HG02870 (cell line): Measurements from ENCODE around the gene TMSB4Y.

Experiments used
- ATAC-seq: cut with Tn5 transposase; IDR thresholded peaks from one replicate; pipeline ENCODE4 v1.9.1; 2021; ENCODE audit warnings: mild to moderate bottlenecking, moderate library complexity; ENCODE audit not compliant: unreplicated experiment

TMSB4Y gene

GRCh38 chrY:13703568-13703968 lies at the start of gene TMSB4Y:
Gene TMSB4Y (plus strand): TSS chrY:13703899.
- no peak for ATAC-seq

GRCh38 chrY:13664162-13664561 lies 39.5 kb upstream of the TMSB4Y start:
- no peak for ATAC-seq

DNA sequence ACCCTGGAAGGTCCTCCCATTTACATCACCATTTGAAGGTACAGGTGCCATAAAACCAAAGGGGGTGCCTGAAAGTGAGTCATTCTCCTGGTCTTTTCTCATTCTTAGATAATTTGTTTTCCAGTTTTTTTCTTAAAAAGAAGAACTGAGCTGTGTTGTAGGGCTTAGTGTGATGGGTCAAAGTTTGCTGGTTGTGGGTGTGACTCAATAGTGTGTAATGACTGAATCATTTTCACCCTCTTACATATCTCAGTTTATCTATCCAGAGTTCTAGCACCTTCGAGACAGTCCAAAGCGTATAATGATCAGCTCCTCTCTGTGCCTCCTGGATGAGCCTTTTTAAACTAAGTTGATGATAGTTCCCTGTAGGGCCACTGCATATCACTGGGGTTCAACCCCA lies 32.6 kb upstream of the TMSB4Y start:
- no peak for ATAC-seq

- ATAC-seq, result no peak
Observed at GRCh38 chrY:13702276-13702675, 1.4 kb upstream of the TMSB4Y start.

DNA sequence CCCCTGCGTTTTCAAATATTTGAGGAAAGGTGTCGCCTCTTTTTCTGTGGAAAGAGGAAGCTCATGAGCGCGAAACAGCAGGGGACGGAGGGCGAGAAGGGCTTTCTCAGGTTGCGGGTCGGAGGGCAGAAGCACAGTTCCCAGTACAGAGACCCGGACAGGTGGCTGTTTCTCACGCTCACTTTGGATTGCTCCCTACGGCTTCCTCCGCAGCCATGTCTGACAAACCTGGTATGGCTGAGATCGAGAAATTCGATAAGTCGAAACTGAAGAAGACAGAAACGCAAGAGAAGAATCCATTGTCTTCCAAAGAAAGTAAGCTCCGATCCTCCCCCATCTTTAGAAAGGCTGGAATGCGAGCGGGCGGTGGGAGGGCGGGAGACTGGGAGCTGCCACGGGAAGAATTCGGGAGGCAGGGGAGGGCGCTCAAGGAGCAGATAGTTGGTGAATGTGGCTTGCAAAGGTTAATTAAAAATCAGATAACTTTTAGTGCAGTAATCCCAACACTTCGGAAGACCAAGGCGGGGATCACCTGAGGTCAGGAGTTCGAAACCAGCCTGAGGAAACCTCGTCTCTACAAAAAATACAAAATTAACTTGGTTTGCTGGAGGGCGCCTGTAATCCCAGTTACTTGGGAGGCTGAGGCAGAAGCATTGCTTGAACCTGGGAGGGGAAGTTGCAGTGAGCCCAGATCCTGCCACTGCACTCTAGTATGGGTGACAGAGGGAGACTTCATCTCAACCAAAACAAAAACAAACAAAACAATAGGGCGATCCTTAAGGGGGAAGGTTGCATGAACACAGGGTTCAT lies 627 bp downstream of the TMSB4Y start:
- ATAC-seq, result no peak

GRCh38 chrY:13705197-13705596 lies 1.5 kb downstream of the TMSB4Y start:
- no peak for ATAC-seq

GRCh38 chrY:13708038-13708437 lies 4.3 kb downstream of the TMSB4Y start:
- ATAC-seq, result no peak

- ATAC-seq, result no peak
Observed at GRCh38 chrY:13718996-13719395, 15.3 kb downstream of the TMSB4Y start.

GRCh38 chrY:13729517-13729916 lies 25.8 kb downstream of the TMSB4Y start:
- no peak for ATAC-seq

GRCh38 chrY:13738618-13739017 lies 34.9 kb downstream of the TMSB4Y start:
- ATAC-seq, result no peak

DNA sequence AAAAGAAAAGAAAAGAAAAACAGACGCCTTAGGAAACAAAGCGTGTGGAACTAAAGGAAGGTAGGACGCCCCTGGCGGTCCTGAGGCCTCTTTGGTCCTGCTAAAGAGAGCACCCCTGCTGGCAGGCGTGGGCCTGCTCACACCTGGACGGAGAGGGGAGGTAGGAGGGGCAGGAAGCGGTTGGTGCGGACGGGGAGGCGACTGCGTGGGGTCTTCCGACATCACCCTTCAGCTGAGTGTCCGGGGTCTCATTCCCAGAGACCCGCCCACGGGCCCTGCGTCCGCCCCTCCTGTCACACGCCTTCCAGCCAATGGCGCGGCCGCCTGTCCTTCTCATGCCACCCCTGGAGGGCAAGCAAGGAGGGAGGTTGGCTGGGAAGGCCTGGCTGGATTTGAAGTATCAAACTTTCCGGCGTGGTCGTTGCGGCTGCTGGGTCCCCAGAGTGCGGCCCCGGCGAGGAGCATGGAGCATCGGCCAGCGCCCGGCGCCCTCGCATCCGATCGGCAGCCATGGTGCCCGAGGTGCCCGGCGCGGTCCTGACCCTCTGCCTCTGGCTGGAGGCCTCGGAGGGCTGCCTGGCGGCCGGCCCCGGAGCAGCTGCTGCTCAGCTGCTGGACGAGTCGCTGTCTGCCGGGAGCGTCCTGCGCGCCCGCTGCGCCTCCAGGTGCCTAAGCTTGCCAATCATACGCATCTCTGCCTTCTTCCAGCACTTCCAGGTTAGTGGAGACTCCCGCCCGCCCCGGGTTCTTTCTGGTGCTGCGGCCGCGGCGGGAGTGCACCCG lies 47.8 kb downstream of the TMSB4Y start:
- no peak for ATAC-seq

DNA sequence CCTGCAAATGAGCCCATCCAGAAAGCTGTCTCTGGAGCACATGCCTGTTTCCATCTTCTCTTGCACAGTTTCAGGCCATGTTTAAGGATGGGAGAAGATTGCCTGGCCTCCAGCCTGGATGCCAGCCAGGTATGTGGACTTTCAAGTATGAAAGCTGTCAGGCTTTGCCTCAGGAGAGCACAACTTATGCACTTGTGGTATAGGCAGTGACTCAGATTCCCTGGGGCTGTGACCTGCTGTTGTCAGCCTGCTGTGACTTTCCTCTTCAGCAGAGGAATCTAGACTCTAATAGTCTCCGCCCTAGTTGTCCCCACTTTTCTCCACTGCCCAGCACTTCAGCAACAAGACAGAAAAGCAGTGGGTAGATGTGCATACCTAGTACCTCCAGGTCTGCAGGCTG lies 51.0 kb downstream of the TMSB4Y start:
- no peak for ATAC-seq
